GM18499 (cell line): ENCODE results near the gene ST7.

ENCODE experiments used
- ATAC-seq: cut with Tn5 transposase; IDR thresholded peaks from one replicate; pipeline ENCODE4 v1.9.1; 2021; ENCODE audit warnings: moderate number of reproducible peaks; ENCODE audit not compliant: insufficient read depth, unreplicated experiment

The ST7 gene

DNA sequence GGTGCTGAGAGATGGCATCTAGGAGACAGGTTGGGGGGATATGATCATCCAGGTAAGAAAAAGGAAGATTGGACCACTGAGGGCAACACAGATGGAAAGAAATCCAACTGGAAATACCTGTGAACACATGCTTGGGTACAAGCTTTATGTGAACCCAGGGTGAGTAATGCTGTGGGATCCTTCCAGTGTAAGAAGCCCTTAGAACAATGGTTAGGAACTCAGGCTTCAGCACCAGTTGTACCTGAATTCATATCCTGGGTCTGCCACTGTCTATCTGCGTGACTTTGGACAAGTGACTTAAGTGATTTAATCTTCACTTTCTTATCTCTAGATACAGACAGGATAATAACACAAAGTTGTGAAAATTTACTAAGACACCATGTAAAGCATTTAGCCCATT, 131.0 kb downstream of the ST7 start:
- ATAC-seq: no peak

DNA sequence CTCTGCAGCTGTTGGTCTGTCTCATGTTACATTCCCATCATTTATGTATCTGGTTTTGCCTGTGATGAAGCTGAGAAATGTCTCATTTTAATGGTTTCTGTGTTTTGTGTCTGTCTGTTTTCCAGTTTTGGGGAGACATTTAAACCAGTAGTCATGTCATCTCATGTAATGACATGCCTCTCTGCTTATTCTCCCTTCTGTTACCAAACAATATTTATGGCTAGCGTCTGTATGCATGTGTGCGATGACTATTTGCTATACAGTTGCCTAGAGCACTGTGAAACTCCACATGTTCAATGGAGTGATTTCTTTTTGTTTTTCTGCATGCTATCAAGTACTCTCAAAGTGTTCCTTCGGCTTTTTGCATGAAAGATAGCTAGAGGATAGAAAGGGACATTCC, 132.0 kb downstream of the ST7 start:
- no peak for ATAC-seq

DNA sequence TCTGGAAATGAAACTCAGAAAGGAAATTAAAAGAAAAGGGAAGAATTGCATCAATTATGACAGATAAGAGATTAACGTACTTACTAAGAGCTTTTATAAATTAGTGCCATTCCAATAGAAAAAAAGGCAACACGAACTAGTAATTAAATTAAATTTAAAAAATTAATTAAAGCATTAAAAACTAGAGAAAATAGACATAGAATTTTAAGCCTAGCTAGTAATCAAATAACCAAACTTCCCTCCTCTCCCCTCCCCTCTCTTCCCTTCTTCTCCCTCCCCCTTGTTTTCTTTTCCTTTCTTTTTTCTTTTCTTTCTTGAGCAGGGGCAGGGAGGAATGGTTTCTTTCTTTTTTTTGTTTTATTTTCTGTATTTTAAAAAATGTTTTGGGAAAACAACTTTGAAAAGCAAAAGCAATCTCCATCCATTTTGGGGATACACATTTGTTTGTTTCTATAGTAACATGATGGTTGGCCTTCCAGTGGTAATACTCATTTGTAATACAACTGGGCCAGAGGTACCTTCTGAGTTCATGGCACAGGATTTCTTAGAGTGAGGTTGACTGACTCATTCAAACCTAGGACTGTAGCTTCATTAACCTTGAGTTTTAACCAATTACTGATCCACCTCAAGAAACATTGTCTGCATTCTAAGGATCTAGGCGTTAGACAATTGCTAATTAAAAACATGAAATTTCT, 132.6 kb downstream of the ST7 start:
- no peak for ATAC-seq

DNA sequence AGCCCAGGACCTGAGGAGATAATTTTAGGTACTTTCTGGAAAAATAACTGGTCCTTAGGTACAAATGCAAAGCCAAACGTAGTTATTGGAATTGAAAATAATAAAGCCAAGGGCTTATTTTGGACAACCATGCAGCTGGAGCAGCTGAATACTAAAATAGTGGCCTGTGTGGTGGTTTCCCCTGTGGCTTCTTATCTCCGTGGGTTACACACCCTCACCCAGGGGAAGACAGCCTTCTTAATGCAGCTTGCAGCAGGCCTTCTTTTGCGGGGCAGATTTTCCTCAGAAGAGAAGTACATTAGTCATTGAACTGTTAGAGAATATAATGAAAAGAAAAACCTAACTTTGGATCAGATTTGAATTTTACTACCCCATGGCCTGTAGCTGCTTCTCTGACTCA, 133.5 kb downstream of the ST7 start:
- ATAC-seq: no peak

DNA sequence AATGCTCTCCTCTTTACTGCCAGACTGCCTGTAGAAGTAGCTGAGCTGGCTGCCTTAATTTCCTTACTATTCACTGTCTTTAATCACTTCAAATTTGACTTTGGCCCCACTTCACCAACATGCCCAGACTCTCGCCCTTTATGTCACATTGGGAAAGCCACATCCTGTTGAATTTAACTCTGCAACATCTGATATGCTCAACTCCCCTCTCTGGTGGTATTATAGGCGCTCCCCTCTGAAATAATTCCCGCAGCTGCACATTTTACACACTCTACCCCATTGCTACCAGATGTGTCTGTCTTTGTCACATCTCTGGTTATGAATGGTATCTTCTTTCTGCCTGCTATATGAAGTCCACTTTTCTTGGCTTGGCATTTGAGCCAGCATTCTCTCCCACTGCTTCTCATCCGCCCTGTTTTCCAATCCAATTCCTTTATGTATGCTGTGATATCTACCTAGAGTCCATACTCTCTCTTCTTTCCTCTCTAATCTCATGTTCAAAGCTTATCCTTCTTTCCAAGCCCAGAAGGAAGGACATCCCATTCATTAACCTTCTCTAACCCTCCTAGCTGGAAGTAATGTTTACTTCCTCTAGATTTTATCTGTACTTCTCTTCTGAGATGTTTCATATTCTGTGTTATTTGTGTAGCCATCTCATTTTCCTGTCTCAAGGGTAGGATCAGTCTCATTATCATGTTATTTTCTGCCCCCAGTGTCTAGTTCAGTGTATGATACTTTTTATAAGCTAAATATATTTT, 134.5 kb downstream of the ST7 start:
- ATAC-seq: no peak

DNA sequence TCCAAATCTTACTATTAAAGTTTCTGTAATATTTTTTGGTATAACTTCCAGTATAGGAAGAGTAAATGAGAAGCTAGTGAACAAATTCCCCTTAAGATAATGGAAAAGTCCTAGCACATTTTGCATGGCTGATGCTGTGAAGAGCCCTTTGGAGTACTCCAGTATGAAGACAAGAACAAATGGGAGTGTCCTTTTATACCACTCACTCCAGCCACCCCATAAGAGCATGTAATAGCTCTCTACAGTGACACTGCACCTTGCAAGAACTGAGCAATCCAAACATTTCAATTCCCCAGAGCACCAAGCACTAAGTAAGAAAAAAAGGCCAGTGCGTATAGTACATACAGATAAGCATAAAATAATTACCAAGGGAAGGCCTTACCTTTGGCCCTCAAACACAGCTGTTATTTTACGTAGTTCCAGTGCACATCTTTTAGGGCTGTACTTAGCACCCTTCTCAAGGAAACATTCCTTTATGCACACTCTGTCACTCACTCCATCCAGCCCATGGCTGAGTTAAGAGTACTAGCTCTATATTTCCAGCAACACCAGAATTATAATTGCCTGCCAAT, 135.4 kb downstream of the ST7 start:
- ATAC-seq: no peak

DNA sequence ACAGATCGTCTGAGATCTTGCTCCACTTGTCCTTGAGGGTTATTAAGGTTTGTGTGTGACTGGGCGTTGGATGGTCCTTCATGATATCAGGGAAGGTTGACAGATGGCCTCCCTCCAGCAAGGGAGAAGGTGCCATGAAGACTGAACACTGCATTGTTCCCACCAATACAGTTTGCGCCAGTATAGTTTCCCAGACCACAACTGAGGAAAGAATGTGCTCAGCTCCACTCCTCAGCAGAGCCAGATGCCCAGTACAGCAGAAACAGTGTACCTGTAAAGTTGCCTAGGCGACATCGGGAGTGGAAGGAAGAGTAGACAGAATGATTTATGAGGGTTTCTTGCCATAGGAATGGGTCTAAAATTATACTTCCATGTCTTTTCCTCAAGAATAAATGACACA, 137.5 kb downstream of the ST7 start:
- ATAC-seq: no peak

DNA sequence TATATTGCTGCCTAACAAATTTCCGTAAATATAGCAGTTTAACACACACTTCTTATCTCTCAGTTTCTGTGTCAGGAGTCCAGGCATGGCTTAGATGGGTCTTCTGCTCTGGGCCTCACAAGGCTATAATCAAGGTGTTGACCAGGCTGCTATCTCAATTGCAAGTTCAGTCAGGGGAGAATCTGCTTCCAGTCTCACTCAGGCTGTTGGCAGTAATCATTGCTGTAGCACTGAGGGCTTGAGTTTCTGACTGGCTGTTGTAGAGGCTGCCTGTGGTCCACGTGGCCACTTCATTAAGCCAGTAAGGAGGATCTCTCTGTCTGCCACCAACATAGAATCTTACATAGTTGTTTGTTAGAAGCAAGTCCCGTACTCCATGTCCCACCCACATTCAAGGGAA, 138.4 kb downstream of the ST7 start:
- no peak for ATAC-seq

DNA sequence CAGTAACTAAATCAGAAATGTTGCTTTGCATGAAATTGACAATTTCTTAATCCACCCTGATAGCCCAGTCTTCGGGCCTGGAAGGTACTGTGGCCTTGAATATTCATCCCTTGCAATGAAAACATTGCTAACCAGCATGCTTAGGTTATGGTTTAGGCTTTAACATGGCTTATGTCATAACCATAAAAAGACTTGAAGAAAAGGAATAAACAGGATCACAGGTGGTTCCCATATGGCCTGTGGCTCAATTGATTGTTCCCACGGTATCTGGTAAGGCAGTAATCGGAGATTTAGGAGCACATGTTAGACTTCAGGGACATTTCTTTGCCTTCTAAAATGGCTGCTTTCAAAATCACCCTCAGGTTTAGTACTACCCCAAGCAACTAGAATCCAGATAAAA, 139.5 kb downstream of the ST7 start:
- no peak for ATAC-seq

DNA sequence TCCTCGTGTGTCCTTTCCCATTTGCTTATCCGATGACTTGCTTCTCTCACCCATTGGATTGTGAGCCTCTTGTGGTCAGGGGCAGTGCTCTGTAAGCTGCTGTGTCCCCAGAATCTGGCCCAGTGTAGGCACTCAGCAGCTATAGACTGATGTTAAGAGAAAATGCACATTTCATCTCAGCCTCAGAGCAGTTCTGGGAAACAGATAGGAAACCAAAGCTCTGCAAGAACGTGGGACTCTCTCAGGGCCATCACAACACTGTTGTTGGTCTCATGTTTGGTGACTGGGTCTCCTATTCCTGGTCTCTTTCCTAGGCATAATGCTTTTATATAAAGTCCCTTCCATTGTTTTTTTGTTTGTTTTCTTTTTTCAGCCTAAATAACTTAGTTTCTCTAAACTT, 141.2 kb downstream of the ST7 start:
- no peak for ATAC-seq

DNA sequence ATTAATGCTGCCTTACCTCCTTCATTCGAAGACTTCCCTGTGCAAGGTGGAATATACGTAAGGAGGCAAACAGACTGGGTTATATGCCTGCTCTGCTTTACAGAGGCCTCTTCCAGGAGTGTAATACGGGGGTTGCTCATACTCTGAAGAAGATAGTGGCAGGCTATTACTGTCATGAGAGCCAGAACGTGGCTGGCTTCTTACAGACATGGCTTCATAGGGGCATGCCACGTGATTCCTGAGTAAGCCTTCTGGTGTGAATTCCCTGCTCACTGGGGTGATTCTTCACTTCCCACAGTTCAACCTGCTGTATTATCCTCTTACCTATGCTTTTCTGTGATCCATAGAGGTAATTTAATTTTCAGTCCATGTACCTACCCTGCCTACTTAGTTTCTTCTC, 141.8 kb downstream of the ST7 start:
- no peak for ATAC-seq

DNA sequence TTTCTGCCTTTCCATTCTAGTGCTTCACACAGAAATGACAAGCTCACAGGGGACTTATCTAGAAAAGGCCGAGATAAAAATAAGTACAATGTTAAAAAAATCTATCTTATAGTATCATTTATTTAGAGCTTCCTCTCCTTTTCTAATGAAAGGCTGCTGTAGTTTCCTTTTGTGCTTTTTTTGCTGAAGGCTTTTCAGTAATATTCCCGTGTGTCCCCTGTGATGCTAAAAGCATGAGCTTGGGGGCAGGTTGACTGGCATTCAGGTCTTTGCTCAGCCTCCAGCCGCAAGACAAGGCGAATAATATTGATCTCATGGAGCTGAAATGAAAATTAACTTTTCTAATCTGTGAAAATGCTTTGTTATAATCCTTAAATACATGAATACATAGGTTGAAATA, 143.0 kb downstream of the ST7 start:
- ATAC-seq: no peak

DNA sequence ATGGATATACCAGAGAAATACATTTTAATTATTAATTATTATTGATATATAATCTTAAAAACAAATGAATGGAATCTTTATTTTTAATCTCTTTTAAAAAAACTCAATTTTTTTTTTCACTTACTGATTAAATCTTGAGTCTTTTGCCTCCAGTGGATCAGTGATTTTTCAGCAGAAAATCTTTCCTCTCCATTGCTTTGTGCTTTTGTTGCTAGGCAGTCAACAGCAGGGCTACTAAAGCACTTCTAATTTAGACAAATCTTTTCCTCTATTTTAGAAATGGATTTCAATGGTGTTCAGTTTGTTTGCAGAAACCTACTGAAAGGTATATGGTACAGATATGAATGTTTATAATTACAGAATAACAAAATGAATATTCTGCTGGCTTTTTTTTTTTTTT, 143.6 kb downstream of the ST7 start:
- no peak for ATAC-seq

DNA sequence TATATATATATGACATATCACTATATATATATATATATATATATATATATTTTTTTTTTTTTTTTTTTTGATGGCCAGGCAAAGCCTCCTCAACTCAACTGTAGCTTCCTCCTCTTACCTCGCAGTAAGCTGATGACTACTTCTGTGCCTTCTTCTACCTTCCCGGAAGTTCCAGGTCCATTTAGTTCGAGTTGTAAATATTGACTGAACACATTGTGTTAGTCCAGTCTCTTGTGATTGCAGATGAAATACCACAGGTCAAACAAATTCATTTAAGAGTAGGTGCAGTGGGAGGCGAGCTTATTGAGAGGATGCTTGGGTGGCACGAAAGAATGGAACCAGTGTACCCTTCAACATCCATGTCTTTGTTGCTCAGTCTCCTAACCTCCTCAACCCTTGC, 144.6 kb downstream of the ST7 start:
- no peak for ATAC-seq

DNA sequence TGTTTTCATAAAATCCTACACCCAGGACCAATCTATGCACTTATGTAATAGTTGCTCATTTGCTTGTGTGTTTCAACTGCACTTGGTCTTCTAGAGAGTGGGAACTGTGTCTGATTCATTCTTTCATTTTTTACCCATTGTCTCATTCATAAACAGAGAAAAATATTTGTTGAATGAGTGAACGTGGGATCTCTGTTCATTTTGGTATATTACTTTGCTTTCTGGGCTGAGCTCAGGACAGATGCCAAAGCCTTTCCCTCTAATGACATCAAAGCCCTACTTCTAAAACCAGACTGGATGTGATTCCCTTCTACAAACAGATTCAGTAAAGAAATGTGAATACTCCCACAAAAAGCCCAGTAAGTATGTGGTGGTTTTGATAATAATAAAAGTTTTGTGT, 145.2 kb downstream of the ST7 start:
- no peak for ATAC-seq

DNA sequence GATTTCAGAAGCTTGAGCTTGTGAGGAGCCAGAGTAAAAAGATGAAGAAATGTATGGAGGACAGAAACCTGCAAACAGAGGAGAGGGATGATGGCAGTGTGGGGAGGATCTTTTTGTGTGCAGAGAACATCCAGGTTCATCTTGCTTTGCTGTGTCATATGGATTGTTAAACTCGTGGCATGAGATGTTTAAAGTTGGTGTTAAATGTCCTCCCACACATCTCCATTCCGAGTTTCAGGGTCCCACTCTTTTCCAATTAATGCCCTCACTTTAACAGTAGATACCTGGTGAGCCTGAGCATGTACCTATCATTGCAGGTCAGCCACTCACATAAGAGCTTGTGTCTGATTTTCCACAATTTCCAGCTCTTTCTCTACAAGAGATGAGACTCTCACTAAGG, 147.7 kb downstream of the ST7 start:
- ATAC-seq: no peak

DNA sequence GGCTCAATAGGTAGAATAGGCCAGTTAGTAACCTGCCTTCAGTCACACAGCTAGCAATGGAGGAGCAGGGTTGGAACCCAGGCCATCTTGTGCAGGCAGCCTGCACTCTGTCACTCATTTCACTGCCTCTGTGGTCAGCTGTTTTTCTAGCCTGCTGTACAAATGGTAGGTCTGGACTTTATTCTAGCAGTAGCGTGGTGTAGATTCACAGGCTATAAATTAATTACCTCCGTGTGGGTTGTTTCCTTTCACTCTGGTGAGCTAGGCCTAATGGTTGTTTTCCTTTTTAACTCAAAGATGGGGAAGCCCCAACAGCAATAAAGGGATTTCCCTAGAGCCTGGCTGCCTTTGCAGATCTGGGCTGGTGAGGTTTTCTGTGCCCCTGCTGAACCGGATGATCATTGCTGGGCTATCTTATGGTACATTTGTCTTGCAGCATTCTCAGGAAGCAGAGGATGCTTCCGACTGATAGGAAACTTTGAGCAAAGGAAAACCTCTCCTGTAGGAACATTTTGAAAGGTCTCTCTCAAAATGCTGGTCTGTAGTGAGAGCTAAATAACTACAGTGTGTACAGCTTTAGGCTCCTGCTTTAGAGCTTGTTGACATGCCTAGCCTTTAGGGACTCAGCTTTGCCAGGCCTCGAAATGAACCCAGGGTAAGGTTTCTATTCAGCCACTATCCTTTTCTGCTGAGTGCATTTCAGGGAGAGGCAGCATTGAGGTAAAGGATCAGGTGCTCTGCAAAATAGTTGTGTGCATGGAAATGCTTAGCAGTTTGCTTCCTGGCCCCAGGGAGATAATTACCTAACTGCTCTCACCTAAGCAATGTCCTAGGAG, 157.4 kb downstream of the ST7 start:
- ATAC-seq: peak; percentile 91

DNA sequence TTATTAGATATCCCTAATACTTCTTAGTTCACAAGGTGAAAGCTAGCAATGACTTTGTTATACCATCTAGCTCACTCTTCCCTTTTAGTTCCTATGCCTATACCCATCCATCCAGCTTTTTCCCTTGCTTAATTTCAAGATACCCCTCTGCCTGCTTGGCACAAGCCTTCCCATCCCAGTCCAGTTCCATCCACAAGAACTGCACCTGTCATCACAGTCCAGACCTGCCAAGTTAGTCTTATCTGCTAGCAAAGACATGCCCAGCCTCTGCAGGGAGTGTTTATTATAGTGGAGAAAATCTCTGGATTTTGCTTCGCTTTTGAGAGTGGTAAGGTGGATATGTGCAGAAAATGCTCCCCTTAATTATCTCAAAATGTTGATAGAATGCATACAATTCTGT, 158.2 kb downstream of the ST7 start:
- no peak for ATAC-seq

DNA sequence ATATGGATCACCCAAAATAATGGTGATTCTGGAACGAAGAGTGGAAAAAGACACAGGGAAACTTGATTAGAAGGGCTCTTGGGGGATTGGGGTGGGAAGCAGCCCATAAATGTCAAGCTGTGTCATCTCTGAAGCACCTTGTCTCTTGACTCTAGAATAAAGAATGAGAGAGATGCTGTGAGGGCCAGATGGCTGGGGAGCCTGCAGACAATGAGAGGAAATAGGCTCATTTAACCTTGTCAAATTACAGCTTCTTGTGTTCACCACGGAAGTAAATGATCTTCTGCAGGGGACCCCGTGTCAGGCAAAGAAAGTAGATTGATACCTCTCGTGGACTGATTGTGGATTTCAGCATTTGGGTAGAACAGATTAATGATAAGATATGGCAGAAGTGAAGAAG, 159.3 kb downstream of the ST7 start:
- ATAC-seq: no peak

DNA sequence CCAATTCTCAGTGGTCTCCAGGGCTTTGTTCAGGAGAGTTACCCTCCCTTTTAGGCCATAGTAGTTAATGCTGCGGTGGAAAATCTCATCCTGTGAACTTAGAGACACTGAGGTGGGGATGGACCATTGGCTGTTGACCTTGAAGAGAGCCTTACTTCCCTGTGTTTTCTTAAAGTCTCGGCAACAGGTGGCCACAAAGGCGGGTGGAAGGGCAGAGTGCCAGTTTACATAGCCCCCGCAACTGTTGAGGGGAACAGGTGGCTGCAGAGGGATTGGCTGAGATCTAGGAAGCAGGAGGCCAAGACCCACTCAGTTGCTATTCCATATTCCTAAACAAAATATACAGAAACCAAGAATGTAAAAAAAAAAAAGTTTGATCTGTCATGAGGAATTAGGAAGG, 160.6 kb downstream of the ST7 start:
- ATAC-seq: no peak

DNA sequence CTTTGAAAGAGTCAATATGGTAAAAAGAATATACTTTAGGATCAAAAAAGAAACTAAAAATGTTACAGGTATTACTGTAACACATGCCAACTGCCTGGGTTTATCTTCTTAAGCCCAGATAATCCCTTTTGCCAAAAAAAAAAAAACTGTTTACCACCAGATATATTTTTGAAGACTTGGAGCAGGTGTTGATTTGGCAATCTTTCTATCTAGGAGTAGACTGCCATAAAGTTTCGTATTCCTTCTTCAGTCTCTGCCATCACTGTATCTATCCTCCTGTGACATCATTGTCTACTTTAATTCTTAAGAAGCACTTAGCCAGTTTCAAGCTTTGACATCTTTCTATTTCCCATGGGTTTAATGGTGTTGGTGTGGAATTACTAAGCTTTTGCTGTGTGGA, 161.0 kb downstream of the ST7 start:
- no peak for ATAC-seq
